Measurements from ENCODE around the gene MIA. TPM values are rescaled to one million over a fixed set of nuclear protein-coding genes. Genes with fewer than 3 reads are reported as not detected.

Gene MIA
- total RNA-seq, 1 donor from 2014 or later: 1.6 TPM

GRCh38 chr19:40786060-40787037 lies 11.0 kb downstream of the MIA start:
- H3K36me3 ChIP-seq (ENCODE audit: control insufficient read depth, insufficient read depth, low read length): peaks cover 7% of the 10 kb centered on the region

GRCh38 chr19:40791349-40791748 lies 16.0 kb downstream of the MIA start:
- FAIRE-seq (no peak), DNase-seq (ENCODE audit: low read depth) (no peak)
- TF ChIP-seq CTCF (IDR thresholded peaks at IDR 0.05; ENCODE audit: insufficient read depth, low read length, severe bottlenecking): no peak
- Histone ChIP-seq H3K4me3 (ENCODE audit: low read depth, low read length) (no peak overlapping the region), H3K27me3 (ENCODE audit: control insufficient read depth, insufficient read depth, low read length) (no peaks in the 10 kb centered on the region), H3K36me3 (ENCODE audit: control insufficient read depth, insufficient read depth, low read length) (peaks cover 4% of the 10 kb centered on the region)

More at GRCh38 chr19:40786060-40787037, 11.0 kb downstream of the MIA start:
- no peak for DNase-seq (ENCODE audit: low read depth)
- no peaks in the 10 kb centered on the region for H3K27me3 ChIP-seq (ENCODE audit: control insufficient read depth, insufficient read depth, low read length)
- no peak for TF ChIP-seq CTCF (IDR thresholded peaks at IDR 0.05; ENCODE audit: insufficient read depth, low read length, severe bottlenecking)
- no peak overlapping the region for H3K4me3 ChIP-seq (ENCODE audit: low read depth, low read length)
- no peak for FAIRE-seq

GRCh38 chr19:40791996-40792395 lies 16.7 kb downstream of the MIA start:
- FAIRE-seq (no peak), DNase-seq (ENCODE audit: low read depth) (no peak)
- Histone ChIP-seq H3K27me3 (ENCODE audit: control insufficient read depth, insufficient read depth, low read length) (no peaks in the 10 kb centered on the region), H3K4me3 (ENCODE audit: low read depth, low read length) (no peak overlapping the region), H3K36me3 (ENCODE audit: control insufficient read depth, insufficient read depth, low read length) (peaks cover 2% of the 10 kb centered on the region)
- no peak for TF ChIP-seq CTCF (IDR thresholded peaks at IDR 0.05; ENCODE audit: insufficient read depth, low read length, severe bottlenecking)

- Histone ChIP-seq H3K27me3 (ENCODE audit: control insufficient read depth, insufficient read depth, low read length) (no peaks in the 10 kb centered on the region), H3K4me3 (ENCODE audit: low read depth, low read length) (no peak overlapping the region), H3K36me3 (ENCODE audit: control insufficient read depth, insufficient read depth, low read length) (peaks cover 5% of the 10 kb centered on the region)
- DNase-seq (ENCODE audit: low read depth): no peak
- no peak for TF ChIP-seq CTCF (IDR thresholded peaks at IDR 0.05; ENCODE audit: insufficient read depth, low read length, severe bottlenecking)
- FAIRE-seq: no peak
Observed at GRCh38 chr19:40797166-40797962, 22.0 kb downstream of the MIA start.

- FAIRE-seq (no peak), DNase-seq (ENCODE audit: low read depth) (peak; percentile 32)
- peak overlapping the region; percentile 70 for H3K4me3 ChIP-seq (ENCODE audit: low read depth, low read length)
- no peaks in the 10 kb centered on the region for H3K27me3 ChIP-seq (ENCODE audit: control insufficient read depth, insufficient read depth, low read length)
- peak; percentile 19 for TF ChIP-seq CTCF (IDR thresholded peaks at IDR 0.05; ENCODE audit: insufficient read depth, low read length, severe bottlenecking)
- H3K36me3 ChIP-seq (ENCODE audit: control insufficient read depth, insufficient read depth, low read length): peaks cover 7% of the 10 kb centered on the region
Observed at GRCh38 chr19:40797963-40798682, 22.8 kb downstream of the MIA start.
